IPS DF 4.7 (cell line): ENCODE results near the gene NCKAP5.
"Not testable (repeated sequence)": the region's sequence is repeated elsewhere in the genome, so short reads cannot be mapped to it uniquely, and the experiment has no call there.

Source experiments
- DNase-seq: peaks from one replicate; pipeline ENCODE4 v3.0.0-alpha.2; 2013; ENCODE audit warnings: low spot score; ENCODE audit errors: extremely low read depth

NCKAP5 gene

DNA sequence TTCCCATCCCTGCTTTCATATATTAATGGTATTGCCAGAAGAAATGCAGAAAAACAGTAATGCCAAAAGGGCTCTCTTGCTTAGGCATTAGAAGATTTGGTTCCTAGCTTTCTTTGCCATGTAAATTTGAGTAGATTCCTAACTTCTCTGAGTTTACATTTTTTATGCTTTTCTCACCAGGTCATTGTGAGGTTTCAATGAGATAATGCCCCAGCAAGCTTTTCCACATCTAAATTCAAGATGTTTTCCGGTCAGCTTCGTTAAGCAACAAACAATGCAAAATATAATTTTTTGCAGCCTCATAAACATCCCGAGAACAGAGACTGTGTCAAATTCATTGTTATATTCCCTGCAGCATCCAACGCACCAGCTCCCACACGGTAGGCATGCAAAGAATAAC, 44.9 kb downstream of the NCKAP5 start:
- DNase-seq = no peak

DNA sequence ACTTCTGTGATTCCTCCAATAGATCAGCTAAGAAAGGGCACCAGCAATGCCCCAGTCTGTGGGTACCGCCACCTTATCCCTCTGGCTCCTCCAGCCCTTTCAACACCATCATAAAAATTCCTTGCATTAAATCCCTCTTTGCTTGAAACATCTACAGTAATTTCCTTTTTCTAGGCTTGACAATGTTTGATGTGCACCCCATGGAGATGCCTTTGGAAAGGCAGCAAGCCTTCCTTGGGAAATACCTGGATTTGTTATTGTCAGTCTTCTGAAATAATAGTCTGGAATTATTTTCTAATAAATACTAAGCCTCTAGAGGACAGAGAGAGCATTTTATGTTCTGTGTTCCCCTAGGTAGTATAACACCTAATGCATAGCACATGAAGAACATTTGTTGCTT, 46.1 kb downstream of the NCKAP5 start:
- DNase-seq = no peak

DNA sequence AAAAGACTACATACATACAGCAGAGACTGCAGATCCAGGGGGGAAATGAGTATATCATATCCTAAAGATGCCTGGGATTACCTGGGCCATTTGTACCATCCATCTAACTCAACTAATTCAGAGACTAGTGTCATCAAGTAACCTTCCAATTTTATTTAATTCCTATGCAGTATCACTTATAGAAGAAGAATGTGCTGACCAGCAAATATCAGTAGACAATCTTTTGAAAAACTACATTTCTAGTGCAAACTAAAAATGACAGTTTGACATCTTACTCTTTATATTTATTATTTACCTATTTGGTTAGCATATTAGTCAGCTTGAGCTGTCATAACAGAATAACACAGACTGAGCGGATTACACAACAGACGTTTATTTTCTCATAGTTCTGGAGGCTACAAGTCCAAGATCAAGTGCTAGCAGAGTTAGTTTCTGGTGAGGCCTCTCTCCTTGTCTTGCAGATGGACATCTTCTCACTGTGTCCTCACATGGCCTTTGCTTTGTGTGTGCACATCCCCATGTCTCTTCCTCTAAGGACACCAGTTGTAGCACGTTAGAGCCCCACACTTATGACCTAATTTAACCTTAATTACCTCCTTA, 47.0 kb downstream of the NCKAP5 start:
- no peak for DNase-seq

DNA sequence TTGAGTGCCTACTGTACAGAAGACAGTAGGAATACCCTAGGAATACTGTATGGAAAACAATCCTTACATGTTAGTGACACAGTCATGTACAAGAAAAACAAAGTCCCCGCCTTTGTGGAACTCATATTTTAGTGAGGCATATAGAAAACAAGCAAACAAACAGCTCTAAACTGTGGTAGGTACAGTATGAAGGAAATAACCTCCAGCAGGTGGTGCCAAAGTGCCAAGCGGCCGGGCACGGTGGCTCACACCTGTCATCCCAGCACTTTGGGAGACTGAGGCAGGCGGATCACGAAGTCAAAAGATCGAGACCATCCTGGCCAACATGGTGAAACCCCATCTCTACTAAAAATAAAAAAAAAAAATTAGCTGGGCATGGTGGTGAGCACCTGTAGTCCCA, 48.6 kb downstream of the NCKAP5 start:
- not testable (repeated sequence) for DNase-seq

DNA sequence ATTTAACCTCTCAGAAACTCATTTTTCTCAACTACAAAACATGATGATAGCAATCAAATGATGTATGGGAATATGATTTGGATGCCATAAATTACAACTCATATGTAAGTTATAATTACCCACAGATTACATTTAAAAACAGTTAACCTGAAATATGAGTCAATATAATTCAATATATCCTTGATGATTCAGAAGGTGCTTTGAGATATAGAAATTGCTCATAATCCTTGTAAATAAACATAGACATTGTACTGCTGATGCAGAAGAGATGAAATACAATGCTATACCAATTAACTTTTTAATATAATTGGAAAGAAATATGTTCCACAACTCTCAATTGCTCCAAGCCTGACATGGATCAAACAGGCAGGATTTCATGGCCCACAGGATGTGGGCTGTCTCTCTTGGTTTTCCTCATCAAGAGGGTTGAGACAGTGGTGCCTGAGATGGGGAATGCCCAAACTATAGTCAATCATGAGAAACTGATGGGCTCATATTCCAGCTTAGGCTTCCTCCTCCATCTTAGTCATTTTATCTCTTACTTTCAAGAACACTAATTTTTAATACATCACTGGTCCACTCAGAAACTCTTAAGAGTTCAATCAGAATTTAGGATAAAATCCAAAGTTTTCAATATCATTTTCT, 49.4 kb downstream of the NCKAP5 start:
- no peak for DNase-seq

DNA sequence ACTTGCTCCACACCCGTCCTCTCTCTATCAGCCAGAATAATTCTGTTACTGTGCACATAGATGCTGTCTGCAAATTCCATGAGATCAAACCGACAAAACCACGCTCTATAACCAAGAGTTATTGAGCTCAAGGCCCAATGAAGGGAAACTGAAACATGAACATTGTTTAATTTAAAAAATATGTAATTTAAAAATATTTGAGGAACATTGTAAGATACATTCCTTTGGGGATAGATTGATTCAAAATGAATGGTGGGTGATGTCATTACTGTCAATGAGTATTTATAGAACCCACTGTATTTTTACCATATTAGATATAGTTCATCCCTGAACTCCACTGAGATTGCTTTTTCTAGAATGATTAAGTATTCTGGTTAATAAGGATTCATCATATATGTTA, 50.4 kb downstream of the NCKAP5 start:
- no peak for DNase-seq

DNA sequence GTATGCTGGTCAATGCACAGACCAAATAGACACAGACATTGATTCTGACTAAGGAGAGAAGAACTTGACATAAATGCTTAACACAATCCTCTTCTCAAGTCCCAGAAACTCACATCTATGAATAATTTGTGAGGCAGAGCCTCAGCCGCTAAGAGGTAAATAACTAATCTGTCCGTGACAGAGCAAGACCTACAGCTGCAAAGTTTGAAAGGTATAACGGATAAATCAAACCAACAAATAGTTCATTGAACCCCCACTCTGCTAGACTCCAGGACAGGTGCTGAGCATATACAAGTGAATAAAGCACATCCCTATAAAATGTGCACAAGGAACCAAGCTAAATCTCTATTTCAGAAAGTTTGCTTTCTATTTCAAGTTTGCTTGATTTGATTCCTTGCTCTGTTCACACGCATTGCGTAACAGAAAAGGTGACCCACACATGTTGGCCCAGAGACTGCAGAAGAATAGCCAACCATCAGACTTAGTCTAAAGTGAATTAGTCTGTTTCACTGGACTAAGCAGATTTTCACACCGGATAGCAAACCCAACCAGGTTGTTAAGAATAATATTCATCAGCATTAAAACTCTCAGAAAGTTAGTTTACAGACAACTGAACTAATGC, 51.7 kb downstream of the NCKAP5 start:
- no peak for DNase-seq

DNA sequence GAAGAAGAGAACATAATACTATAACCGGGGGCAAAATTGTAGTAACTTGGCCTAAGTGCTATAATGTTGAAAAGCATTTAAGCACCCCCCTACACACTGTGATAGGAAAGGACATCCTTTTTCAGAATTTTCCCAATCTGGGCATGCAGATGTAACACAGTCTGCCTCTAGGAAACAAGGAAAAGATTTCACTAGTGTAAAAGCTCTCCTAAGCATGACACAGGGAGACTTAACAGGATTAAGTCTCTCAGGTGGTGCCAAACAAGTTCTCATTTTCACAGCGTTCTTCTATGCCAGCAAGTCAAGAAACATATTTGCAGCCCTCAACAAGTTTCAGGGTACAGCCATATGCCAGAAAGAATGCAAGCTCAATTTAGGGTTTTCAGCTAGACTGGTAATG, 53.0 kb downstream of the NCKAP5 start:
- no peak for DNase-seq

DNA sequence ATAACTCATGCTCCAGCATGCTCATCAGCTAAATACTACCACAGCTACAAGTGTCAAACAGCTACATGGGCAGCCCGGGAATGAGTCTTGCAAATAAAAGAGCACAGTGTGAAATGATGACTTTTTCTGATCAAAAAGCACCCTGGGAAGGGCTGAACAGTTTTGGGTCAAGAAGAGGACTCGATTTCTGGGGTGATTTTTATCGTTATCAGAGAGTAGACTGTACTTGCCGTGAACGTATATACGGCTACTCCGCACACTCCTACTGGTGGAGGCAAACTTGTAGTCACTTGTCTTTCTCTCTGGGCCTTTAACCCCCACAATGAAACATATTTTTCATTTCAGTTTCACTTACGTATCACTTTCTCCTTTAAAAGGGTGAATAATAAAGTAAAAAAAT, 54.4 kb downstream of the NCKAP5 start:
- DNase-seq = no peak

DNA sequence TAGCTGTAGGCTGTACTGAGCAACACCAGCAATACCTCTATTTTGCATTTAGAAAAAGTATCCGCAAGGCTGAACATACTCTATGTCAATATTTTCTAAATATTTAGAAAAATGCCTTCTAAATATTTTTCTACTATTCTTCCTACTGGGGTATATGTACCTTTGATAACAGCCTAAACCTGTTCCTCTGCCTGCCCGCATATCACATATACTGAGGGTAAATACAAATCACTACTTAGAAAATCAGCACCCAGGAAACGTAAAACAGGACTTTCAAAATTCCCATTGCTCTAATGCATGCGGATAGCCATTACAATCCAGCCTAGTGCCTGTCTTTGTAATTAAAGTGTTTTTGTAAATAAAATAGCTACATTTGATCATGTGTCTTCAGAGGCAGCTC, 56.1 kb downstream of the NCKAP5 start:
- DNase-seq = no peak

DNA sequence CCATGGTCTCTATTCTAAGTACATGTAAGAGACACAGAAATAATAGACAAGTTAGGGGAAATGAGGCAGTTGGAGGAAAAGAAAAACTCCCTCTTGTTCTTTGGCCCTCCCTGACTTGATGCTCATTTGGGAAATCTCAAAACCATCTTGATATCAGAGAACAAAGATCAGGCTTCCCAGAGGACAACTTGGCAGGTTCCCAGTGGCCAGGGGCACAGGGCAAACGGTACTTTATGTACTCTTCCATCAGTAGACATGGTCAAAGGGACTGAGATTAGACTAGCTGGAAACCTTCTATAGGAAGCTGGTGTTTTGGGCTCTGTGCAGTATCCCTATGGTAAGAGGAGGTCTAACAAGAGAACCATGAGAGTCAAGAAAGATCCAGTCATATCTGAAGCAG, 56.6 kb downstream of the NCKAP5 start:
- DNase-seq = no peak

DNA sequence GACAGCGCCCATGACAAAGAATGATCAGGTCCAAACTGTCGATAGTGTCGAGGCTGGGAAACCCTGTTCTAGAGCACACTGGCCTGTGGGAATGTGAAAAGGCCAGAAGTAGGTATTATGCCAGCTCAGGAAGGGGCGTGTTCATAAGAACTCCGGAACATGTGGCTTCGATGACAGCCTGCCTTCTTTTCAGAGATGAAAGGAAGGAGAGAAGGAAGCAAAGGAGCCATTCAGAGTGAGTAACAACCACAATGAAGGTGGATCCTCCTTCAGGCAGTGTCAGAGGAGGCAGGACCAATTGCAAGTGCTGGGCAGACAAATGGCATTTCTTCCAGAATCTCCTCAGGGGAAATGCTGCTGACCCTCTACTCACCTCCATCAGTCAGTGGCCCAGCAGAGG, 58.5 kb downstream of the NCKAP5 start:
- DNase-seq = no peak

DNA sequence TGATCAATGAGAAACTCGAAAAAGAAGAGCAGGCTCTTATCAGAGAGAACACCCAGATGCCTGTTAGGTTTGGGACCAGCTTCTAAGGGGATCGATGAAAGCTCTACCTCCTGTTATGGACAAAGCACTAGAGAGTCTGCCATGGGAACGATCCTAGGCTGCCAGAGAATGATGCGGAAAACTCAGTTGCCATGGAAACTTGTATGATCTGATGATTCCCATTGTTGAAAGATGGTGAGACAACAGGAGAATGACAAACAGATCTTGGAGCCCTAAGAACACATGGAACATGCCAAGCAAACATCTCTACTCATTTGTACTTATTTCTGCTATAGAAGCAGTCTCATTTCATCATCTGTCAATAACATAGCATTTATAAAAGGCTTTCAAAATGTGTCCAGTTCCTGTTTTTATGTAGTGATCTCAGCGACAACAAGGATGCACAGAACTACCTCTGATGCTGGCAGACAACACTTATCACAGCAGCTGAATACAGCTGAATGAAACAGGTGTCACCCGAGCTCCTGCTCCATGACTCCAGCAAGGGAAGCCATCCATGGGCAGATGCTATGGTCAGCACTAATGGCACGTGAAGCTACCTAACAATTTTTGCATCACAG, 59.6 kb downstream of the NCKAP5 start:
- DNase-seq = no peak

DNA sequence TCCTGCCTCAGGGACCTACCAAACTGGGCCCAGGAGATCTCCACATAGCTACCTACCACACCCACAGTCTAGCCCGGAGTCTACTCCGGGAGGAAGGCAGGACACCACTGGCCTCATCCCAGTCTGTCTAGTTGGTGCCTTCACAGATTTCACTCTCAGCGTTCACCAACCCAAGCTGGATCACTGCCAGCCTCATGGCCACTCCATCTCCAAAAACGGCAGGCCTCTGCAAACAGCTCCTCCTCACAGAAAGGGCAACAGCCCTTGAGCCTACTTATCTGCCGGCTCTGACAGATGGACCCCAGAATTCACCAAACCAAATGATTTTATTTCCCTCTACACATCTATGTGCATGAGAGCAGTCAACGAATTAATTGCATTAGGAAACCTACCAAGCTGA, 61.3 kb downstream of the NCKAP5 start:
- DNase-seq = no peak

DNA sequence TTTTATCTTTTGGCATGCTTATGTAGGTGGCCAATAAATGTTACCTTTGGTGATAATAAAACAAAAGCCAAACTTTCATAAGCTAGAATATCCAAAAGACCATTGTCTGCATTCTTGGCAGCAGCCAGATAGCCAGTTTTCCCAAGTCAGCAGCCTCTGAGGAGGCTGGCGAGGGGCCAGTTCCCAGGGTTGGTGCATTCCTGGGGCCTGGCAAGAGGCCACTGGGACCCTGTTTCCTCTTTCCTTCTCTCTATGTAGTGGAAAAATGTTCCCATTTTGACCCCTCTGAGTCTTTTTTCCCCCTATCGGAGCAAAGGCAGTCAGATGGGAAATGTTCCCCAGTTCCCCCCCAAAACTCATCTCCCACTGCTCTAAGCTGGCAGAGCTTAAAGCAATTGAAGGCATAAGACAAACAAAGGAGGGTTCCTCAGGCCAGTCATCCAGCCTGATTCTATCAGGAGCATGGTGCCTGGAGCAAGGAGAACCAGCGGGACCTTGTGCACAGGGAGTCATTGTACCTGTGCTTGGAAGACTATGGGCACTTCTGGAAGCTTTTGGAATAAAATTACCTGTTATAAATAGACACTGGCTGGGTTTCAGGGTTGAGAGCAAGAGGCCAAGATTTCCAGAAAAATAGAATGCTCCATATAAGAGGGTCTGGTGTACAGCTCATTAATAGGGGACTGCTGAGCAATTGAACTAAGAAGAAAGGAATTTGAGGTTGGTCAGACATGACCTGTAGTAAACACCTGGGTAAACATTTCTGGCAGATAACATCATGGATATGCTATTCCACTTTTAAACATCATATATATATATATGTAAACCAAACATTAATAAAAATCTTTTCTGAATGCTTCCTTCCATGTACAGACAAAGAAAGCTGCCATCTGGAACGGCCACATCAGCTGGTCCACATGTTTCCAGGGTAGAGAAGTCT, 63.4 kb downstream of the NCKAP5 start:
- DNase-seq = no peak

DNA sequence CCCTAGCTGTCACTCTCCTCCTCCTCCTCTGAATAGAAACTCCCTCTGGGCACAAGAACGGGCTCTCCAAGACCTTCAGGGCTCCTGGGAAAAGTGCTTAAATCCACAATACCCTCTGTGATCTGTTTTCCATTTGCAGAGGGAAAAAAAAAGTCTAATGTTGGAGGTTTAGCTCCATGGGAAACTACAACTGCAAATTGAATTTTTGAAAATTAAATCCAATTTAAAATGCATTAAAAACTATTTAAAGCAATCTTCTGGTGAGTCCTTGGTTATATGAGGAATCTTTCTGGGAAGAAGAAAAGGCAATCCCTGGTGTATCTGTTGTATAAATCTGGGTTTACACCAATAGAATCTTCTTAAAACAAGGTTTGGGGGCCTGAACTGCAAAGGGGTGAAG, 64.3 kb downstream of the NCKAP5 start:
- DNase-seq = no peak

DNA sequence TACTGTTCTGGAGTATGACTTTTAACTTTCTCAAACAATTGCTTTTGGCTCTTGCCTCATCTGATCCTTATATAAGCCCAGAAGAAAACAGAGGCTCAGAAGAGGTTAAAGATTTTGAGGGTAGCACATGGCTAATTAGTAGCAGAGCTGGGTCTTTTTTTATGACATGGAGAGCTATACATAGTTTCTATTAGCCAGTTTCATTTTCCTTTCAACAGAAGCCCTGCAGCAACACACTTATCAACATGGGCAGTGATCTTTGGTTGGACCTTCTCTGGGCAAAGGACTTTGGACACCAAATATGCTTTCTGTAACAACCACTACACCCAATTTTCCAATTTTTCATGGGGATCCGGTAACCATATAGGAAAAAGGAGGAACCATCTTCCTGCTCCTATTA, 64.9 kb downstream of the NCKAP5 start:
- DNase-seq = no peak

DNA sequence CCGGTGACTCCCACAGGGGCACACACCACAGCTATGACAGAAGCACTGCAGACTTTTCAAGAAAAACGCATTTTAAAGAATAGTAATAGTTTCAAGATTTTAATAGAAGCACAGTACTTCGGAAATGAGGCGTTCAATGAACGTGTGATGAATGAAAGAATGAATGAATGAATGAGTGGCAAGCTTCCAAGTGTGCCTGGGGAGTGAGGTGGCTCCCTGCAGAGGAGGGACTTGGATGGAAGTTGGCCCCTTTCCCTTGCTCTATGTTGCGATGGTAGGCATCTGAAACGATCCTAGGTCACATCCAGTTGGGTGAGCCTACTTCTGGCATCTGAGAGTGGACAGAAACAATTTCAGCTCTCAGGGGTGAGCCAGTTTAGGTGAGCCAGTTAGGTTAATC, 65.6 kb downstream of the NCKAP5 start:
- DNase-seq = no peak

DNA sequence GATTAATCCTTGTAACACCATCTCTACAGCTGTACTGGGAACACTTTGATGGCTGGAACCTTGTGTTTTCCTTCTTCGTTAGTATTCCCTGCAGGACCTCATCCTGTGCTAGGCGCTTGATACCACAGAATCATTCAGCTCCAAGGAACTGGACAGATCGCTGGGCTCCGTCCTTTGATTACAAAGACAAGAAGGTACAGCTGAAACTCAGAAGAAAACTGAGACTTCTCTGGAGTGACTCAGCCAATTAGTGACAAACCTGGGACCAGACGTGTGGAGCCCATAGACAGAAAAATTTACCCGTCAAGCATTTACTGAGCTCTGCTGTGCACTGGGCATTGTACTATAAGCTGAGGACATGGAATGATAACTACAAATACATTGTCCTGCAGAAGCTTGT, 67.3 kb downstream of the NCKAP5 start:
- DNase-seq = no peak

DNA sequence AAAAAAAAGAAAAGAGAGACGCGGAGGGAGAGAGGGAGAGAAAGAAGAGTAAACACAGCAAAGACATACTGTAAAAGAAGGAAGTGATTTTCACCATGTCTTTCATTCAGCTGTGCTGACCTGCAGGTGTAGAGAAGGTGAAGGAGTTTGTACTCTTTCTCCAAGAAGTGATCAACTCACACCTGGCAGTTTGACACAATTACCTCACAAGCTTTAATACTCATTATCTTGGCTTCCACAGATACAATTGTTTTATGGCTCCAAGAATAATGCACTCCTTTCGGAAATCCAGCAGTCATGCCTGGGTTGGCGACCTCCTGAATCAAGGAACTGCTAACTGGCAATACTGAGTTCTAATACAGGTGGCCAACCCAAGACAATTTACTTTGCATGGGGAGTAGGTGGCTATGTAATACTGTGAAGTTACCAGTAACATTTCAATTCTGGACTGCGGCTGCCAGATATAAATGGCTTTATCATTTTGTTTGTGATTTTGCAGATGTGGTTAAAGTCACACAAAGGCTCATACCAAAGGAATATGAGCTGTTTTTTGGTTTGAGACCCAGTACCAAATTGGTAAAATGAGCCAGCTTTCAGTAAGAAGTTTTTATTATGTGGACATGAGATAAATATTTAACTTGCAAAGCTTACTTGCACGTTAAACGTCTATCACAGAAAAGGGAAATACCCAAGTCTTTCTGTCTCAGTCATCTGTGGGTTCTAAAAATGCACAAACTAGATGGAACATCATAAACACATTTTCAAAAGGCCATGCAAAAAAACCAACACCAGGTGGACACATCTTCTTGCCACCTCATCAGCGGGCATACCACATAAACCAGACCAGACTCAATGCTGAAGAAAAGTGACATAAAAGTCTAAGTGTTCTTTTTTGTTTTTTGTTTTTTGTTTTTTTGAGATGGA, 69.3 kb downstream of the NCKAP5 start:
- DNase-seq = no peak
